Smooth muscle cell of bladder (primary cell): ENCODE results near the gene KIF11. TPM values are rescaled to one million over a fixed set of nuclear protein-coding genes. Genes with fewer than 3 reads are reported as not detected.

Experiments used
- total RNA-seq: library from RNA; depleted of rRNA; stranded (reverse); fragments of >200 nt; gene quantifications from 2 replicates; pipeline ENCODE4 v1.2.3, GENCODE V29; 2014

KIF11 gene
- 3.2 and 3.4 TPM in 2 replicates for total RNA-seq

DNA sequence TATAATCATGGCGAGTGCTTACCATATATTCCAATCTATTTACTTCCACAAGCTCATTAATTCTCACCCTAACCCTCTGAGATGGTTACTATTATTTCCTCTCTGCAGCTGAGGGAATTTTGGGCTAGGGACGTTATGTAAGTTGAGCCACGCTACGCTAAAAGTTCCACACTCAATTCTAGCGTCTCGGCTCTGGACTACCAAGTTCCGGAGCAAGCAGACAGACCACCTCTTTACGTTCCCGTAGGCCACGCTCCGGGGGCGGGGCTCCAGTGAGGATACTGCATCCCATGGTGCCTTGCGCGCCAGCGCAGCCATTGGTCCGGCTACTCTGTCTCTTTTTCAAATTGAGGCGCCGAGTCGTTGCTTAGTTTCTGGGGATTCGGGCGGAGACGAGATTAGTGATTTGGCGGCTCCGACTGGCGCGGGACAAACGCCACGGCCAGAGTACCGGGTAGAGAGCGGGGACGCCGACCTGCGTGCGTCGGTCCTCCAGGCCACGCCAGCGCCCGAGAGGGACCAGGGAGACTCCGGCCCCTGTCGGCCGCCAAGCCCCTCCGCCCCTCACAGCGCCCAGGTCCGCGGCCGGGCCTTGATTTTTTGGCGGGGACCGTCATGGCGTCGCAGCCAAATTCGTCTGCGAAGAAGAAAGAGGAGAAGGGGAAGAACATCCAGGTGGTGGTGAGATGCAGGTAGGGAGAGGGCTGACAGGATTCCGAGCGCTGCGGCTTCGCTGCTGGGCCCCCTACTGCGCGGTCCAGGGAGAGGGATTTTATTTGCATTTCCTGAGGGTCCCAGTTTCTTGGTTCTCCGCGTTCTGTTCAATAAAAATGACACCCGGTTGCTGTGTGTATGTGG is at the start of gene KIF11:
Gene KIF11, plus strand, starts transcription at position 370 of the 858 bp plus-strand sequence. Its CDS starts 246 bp downstream, at position 616.

DNA sequence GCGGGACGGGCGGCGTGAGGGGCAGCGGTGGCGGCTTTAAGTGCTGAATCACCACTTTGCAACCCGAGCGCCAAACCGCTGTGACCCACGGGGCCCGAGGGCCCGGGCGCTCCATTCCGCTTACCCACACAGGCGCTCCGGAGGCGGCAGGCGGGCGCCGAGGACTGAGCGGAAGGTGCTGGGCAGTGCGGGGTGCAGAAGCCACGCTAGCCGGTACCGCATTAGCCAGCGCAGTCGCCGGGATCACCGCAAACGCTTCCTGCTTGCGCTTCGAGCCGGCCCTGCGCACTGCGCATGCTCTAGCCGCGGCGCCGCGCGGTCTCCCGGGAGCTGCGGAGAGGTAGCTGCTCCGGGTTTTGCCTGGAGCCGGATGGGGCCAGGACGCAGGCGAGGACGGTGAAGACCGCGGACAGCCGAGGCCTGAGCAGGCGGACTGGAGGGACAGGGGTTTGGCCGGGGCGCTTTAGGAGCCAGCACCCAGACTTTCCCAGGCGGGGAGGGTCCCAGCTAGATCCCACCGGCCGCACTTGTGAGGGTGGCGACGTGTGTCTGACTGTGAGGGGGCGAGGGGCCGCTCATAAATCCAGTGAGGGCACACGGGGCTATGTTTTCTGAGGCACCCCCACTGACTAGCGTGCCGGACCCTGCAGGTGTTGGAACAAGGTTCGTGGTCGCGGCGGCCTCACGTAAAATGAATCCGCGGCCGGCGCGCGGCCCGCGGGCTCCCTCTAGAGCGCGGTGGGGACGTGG is 19.0 kb upstream of the KIF11 start, which contains the start of gene IDE:
Gene IDE, minus strand, starts transcription at position 296 of the 750 bp plus-strand sequence. Its CDS starts 74 bp downstream, at position 222.

DNA sequence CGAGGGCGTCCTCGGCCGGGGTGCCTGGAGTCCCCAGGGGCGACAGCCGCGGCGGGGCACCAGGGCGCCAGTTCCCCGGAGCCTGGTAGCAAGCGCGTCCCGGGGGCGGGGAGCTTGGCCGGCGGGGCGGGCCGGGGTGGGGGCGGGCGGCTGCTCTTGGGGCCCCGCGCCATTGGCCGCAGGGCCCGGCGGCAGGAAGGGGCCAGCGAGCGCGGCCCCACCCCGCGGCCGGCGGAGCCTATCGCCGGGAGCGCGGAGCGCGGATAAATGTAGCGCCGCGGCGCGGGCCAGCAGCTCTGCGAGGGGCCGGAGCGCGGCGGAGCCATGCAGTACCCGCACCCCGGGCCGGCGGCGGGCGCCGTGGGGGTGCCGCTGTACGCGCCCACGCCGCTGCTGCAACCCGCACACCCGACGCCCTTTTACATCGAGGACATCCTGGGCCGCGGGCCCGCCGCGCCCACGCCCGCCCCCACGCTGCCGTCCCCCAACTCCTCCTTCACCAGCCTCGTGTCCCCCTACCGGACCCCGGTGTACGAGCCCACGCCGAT is 96.8 kb downstream of the KIF11 start, which contains the start of gene HHEX:
Gene HHEX, plus strand, starts transcription at position 293 of the 548 bp plus-strand sequence. Its CDS starts 32 bp downstream, at position 325.

Other genes starting within 250 kb of the KIF11 start
- gene IDE, start 19.0 kb upstream of the KIF11 start, total RNA-seq, result 25.5 and 26.2 TPM in 2 replicates
- 2.9 and 5.3 TPM in 2 replicates for gene HHEX, start 96.8 kb downstream of the KIF11 start, total RNA-seq